GM23248 (cell line): ENCODE data around the gene TNRC6B. TPM values are rescaled to one million over a fixed set of nuclear protein-coding genes. Genes with fewer than 3 reads are reported as not detected.
"Not testable (repeated sequence)": the region's sequence is repeated elsewhere in the genome, so short reads cannot be mapped to it uniquely, and the experiment has no call there.

Source experiments
- DNase-seq: peaks from one replicate; pipeline ENCODE4 v3.0.0-alpha.2; 2015
- H2AFZ ChIP-seq: fragments of 200-600 bp; sonication (generic); 2 replicates; pipeline ENCODE4 v1.6.1; 2016; ENCODE audit warnings: antibody characterized with exemption
- H3F3A ChIP-seq: fragments of 200-600 bp; sonication (generic); 2 replicates; pipeline ENCODE4 v1.6.1; 2016; ENCODE audit warnings: mild to moderate bottlenecking, antibody characterized with exemption, mixed run types; ENCODE audit not compliant: insufficient read depth
- H3K27ac ChIP-seq: fragments of 200-600 bp; sonication (generic); 2 replicates; pipeline ENCODE4 v1.5.1; 2016; ENCODE audit warnings: mild to moderate bottlenecking
- H3K27me3 ChIP-seq: fragments of 200-600 bp; sonication (generic); replicated peaks from 2 replicates; pipeline ENCODE4 v1.6.1; 2016; ENCODE audit warnings: mild to moderate bottlenecking; ENCODE audit not compliant: insufficient read depth
- H3K36me3 ChIP-seq: fragments of 200-600 bp; sonication (generic); 2 replicates; pipeline ENCODE4 v1.6.1; 2016; ENCODE audit warnings: low read depth, mild to moderate bottlenecking
- H3K4me1 ChIP-seq: fragments of 200-600 bp; sonication (generic); 2 replicates; pipeline ENCODE4 v1.6.1; 2016; ENCODE audit warnings: mild to moderate bottlenecking; ENCODE audit not compliant: insufficient read depth
- H3K4me2 ChIP-seq: fragments of 200-600 bp; sonication (generic); one replicate; pipeline ENCODE4 v1.6.1; 2016; ENCODE audit warnings: mild to moderate bottlenecking; ENCODE audit not compliant: unreplicated experiment
- H3K4me3 ChIP-seq: fragments of 200-600 bp; sonication (generic); 2 replicates; pipeline ENCODE4 v1.5.1; 2016; ENCODE audit warnings: mild to moderate bottlenecking
- H3K79me2 ChIP-seq: fragments of 200-600 bp; sonication (generic); 2 replicates; pipeline ENCODE4 v1.6.1; 2016; ENCODE audit warnings: mild to moderate bottlenecking; ENCODE audit not compliant: insufficient read depth
- H3K9ac ChIP-seq: fragments of 200-600 bp; sonication (generic); 2 replicates; pipeline ENCODE4 v1.6.1; 2016; ENCODE audit warnings: mild to moderate bottlenecking
- H3K9me2 ChIP-seq: fragments of 200-600 bp; sonication (generic); 2 replicates; pipeline ENCODE4 v1.6.1; 2016; ENCODE audit warnings: mixed run types, mild to moderate bottlenecking, moderate library complexity; ENCODE audit not compliant: insufficient read depth
- H3K9me3 ChIP-seq: fragments of 200-600 bp; sonication (generic); one replicate; pipeline ENCODE4 v1.6.1; 2017; ENCODE audit warnings: low read depth
- H4K20me1 ChIP-seq: fragments of 200-600 bp; sonication (generic); 2 replicates; pipeline ENCODE4 v1.6.0; 2016; ENCODE audit not compliant: insufficient read depth
- EZH2 ChIP-seq: fragments of 200-600 bp; sonication (generic); IDR thresholded peaks from 2 replicates; pipeline ENCODE4 v1.6.1; 2018; ENCODE audit warnings: antibody characterized with exemption, mild to moderate bottlenecking; ENCODE audit not compliant: insufficient read depth, poor library complexity, severe bottlenecking
- EZH2phosphoT487 ChIP-seq: fragments of 200-600 bp; sonication (generic); IDR thresholded peaks from 2 replicates; pipeline ENCODE4 v1.6.1; 2018; ENCODE audit warnings: antibody characterized with exemption, moderate library complexity, mild to moderate bottlenecking, low read depth; ENCODE audit not compliant: insufficient read depth
- WGBS, 2 experiments: methylation state at CpG; one replicate each; pipeline ENCODE4 v1.1.6; 2015 to 2017; ENCODE audit warnings: low lambda C conversion rate in 2 of 2, low coverage in 1 of 2; ENCODE audit errors: missing lambda C conversion rate in 2 of 2; 5-methylcytosine and 5-hydroxymethylcytosine counted together
- in situ Hi-C: fragments of 300-500 bp; cut with MboI; formaldehyde crosslinking; loops from 2 replicates; pipeline ENCODE4 v1.15.0; 2020
- polyA plus RNA-seq: library from polyadenylated mRNA; unstranded; fragments of >200 nt; fragmentation: Nextera tagmentation; extraction: Ambion mirVana; gene quantifications from 2 replicates; pipeline ENCODE4 v1.2.1, GENCODE V29; 2016
- total RNA-seq: library from RNA; depleted of rRNA; stranded (reverse); fragments of >200 nt; shearing (Covaris generic); gene quantifications from 2 replicates; pipeline ENCODE4 v1.2.3, GENCODE V29; 2014

Gene TNRC6B
- total and polyA plus RNA-seq, 2 experiments from 2014 or later = 14.1 to 21.1 TPM

- Histone ChIP-seq H3K4me1 (no peaks in the 10 kb centered on the region), H3K4me2 (no peak overlapping the region), H2AFZ (no peak overlapping the region), H3K9me3 (no peaks in the 10 kb centered on the region), H3F3A (no peaks in the 10 kb centered on the region), H3K9ac (no peak overlapping the region), H3K4me3 (no peak overlapping the region), H3K36me3 (no peaks in the 10 kb centered on the region), H3K79me2 (peaks cover 99% of the 10 kb centered on the region), H3K27ac (no peak overlapping the region), H3K9me2 (no peaks in the 10 kb centered on the region), H3K27me3 (no peaks in the 10 kb centered on the region), H4K20me1 (no peaks in the 10 kb centered on the region)
- in situ Hi-C loops = no loop called here
- WGBS, 2 experiments = 98 to 100% methylated on average over 2 of the region's 2 CpGs
- peak; percentile 2 for DNase-seq
- TF ChIP-seq EZH2phosphoT487 (no peak), EZH2 (no peak)
Measured at GRCh38 chr22:40377931-40378330, 200.2 kb downstream of the TNRC6B start.

DNA sequence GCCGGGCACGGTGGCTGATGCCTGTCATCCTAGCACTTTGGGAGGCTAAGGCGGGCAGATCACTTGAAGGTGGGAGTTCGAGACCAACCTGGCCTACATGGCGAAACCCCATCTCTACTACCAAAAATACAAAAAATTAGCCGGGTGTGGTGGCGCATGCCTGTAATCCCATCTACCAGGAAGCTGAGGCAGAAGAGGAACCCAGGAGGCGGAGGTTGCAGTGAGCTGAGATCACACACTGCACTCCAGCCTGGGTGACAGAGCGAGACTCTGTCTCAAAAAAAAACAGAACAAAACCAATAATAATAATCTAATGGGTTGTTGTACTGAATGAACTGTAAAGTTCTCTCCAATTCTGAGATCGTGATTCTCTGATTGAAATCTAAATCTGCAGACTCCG is 200.7 kb downstream of the TNRC6B start:
- H3K36me3 ChIP-seq, H3F3A ChIP-seq, DNase-seq, H3K9ac ChIP-seq, H3K4me1 ChIP-seq, H3K27ac ChIP-seq, H3K4me2 ChIP-seq, in situ Hi-C loops, H4K20me1 ChIP-seq, H3K9me2 ChIP-seq, H3K4me3 ChIP-seq, H2AFZ ChIP-seq, H3K27me3 ChIP-seq, H3K9me3 ChIP-seq: not testable (repeated sequence)
- peaks cover 99% of the 10 kb centered on the region for H3K79me2 ChIP-seq
- 95 to 98% methylated on average over 11 of the region's 11 CpGs for WGBS, 2 experiments

DNA sequence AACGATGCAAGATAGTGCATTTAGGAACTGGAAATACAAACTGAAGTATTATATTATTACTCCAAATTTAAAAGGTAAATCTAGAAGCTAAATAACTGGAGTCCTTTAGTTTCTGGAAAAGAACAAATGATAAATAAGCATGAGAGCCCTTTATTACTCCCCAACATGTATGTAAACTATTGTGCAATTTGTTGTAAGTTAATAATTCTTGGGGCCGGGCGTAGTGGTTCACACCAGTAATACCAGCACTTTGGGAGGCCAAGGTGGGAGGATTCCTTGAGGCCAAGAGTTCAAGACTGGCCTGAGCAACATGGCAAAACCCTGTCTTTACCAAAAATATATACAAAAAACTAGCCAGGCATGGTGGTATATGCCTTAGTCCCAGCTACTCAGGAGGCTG is 203.7 kb downstream of the TNRC6B start:
- TF ChIP-seq EZH2 (no peak), EZH2phosphoT487 (no peak)
- H3F3A ChIP-seq = 0 out of 2 replicates have a peak, but pooled peaks cover 3% of the 10 kb centered on the region
- no peak overlapping the region for H2AFZ ChIP-seq
- H3K27me3 ChIP-seq = no peaks in the 10 kb centered on the region
- H3K9ac ChIP-seq = no peak overlapping the region
- no peak overlapping the region for H3K27ac ChIP-seq
- peaks cover 10% of the 10 kb centered on the region for H3K4me1 ChIP-seq
- no peaks in the 10 kb centered on the region for H3K9me2 ChIP-seq
- 96 to 100% methylated on average over 3 of the region's 3 CpGs for WGBS, 2 experiments
- H4K20me1 ChIP-seq = no peaks in the 10 kb centered on the region; the same call in 1 of the 2 replicates
- no peaks in the 10 kb centered on the region for H3K9me3 ChIP-seq
- in situ Hi-C loops = no loop called here
- no peaks in the 10 kb centered on the region for H3K36me3 ChIP-seq
- H3K79me2 ChIP-seq = peaks cover 100% of the 10 kb centered on the region
- H3K4me2 ChIP-seq = no peak overlapping the region
- DNase-seq = no peak
- no peak overlapping the region for H3K4me3 ChIP-seq

DNA sequence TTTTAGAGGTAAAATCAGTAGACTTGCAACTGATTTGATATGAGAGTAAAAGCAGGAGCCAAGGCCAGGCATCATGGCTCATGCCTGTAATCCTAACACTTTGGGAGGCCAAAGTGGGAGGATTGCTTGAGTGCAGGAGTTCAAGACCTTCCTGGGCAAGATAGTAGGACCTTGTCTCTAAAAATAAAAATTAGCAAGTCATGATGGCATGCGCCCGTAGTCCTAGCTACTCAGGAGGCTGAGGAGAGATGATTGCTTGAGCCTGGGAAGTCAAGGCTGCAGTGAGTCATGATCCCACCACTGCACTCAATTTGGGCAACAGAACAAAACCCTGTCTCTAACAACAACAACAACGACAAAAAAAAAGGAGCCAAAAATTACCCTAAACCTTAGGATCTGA is 206.2 kb downstream of the TNRC6B start:
- 72 to 73% methylated on average over 3 of the region's 3 CpGs for WGBS, 2 experiments
- no peak overlapping the region for H3K9ac ChIP-seq
- peaks cover 10% of the 10 kb centered on the region for H3K4me1 ChIP-seq
- no peak overlapping the region for H2AFZ ChIP-seq
- H3K9me2 ChIP-seq = no peaks in the 10 kb centered on the region
- no peak overlapping the region for H3K4me2 ChIP-seq
- H4K20me1 ChIP-seq = no peaks in the 10 kb centered on the region; the same call in 1 of the 2 replicates
- no peak overlapping the region for H3K4me3 ChIP-seq
- no peaks in the 10 kb centered on the region for H3K9me3 ChIP-seq
- peaks cover 98% of the 10 kb centered on the region for H3K79me2 ChIP-seq
- H3K27ac ChIP-seq = peak overlapping the region; percentile 65
- H3K27me3 ChIP-seq = no peaks in the 10 kb centered on the region
- in situ Hi-C loops = no loop called here
- peak; percentile 68 for DNase-seq
- H3K36me3 ChIP-seq = no peaks in the 10 kb centered on the region
- no peak for TF ChIP-seq EZH2phosphoT487
- no peak for TF ChIP-seq EZH2
- H3F3A ChIP-seq = 0 out of 2 replicates have a peak, but pooled peaks cover 3% of the 10 kb centered on the region
